Thoracic aorta (tissue), 2 donors: ENCODE data around the gene ADAMTSL2. TPM values are rescaled to one million over a fixed set of nuclear protein-coding genes. Genes with fewer than 3 reads are reported as not detected.

Experiments
- ATAC-seq: fragments of 150-250 bp; one replicate; pipeline ENCODE4 v1.8.0; 2017; ENCODE audit warnings: low read depth; ENCODE audit not compliant: insufficient number of reproducible peaks, low FRiP score
- DNase-seq: peaks from one replicate; pipeline ENCODE4 v3.0.0-alpha.2; 2020; ENCODE audit warnings: low spot score
- H3K27ac ChIP-seq, 2 donors: fragments of 200-600 bp; sonication (generic); 1 replicate in 1 of 2; 2 replicates in 1 of 2; pipeline ENCODE4 v1.5.1; 2016; ENCODE audit warnings: mild to moderate bottlenecking in 2 of 2, moderate library complexity in 2 of 2
- H3K27me3 ChIP-seq: fragments of 200-600 bp; sonication (generic); replicated peaks from 2 replicates; pipeline ENCODE4 v1.6.0; 2016; ENCODE audit warnings: mild to moderate bottlenecking; ENCODE audit not compliant: insufficient read depth
- H3K36me3 ChIP-seq: fragments of 200-600 bp; sonication (generic); one replicate; pipeline ENCODE4 v1.5.1; 2016
- H3K4me1 ChIP-seq, 2 donors: fragments of 200-600 bp; sonication (generic); 1 replicate in 1 of 2; 2 replicates in 1 of 2; pipeline versions ENCODE4 v1.5.1 to v1.6.0; 2016; ENCODE audit warnings: low read depth in 2 of 2, mild to moderate bottlenecking in 1 of 2; ENCODE audit not compliant: control insufficient read depth in 1 of 2
- H3K4me3 ChIP-seq: fragments of 200-600 bp; sonication (generic); 2 replicates; pipeline ENCODE4 v1.5.1; 2016; ENCODE audit warnings: mild to moderate bottlenecking
- H3K9me3 ChIP-seq: fragments of 200-600 bp; sonication (generic); 2 replicates; pipeline ENCODE4 v1.5.1; 2016
- total RNA-seq, 2 donors: library from RNA; depleted of rRNA; stranded (reverse); fragments of >200 nt; gene quantifications; one replicate each; pipeline versions ENCODE4 v1.1.0 to v1.2.3, GENCODE V29; 2016
- TF ChIP-seq, protein P1 (sequence below): fragments of 200-600 bp; sonication (generic); IDR thresholded peaks from one replicate; pipeline ENCODE4 v1.5.1; 2019; ENCODE audit warnings: antibody characterized with exemption

ADAMTSL2 gene
- total RNA-seq, 2 donors from 2014 or later: 2.8 to 5.5 TPM

DNA sequence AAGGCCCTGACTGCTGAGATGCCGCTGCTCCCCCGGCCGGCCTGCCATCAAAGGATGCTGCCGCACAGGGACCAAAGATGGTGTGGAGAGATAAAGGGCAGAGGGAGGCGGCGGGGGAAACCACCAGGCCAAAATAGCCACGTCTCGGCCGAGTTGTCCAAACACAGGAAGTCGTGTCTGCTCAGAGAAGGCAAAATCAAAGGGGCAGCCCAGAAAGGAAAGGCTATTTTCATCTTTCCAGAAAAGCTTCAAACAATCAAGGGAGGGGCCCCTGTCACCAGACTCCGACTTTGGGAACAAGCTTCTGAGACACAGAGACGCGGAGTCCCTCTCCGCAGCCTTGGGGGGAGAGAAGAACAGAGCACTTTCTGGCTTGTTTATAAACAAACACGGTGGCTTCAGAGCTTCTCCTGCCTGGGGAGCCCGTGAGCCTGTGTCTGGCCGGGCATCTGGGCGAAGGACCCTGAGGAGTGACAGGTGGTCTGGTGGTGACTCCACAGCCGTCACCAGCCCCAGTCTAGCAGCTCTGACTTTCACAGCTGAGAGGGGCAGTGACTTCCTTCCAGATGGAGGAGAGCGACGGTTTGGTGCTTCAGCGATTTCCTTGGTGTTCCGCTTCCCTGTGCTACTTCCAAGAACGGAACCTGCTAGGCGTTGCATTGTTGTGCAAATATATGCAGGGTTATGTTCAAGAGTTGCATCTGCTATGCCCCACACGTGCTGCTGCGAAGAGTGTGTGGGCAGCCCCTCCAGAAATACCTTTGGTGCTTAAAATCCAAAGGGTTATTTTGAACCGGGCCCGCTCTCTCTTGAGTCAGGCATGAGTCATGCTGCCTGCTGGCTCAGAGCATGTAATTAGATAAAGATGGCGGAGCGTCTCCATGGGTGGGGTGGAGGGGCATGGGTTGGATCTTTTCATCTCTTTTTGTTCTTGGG is 24.0 kb downstream of the ADAMTSL2 start:
- no peaks in the 10 kb centered on the region for H3K27me3 ChIP-seq
- H3K4me3 ChIP-seq: peak overlapping the region; percentile 35
- H3K4me1 ChIP-seq: peaks cover 10 to 35% of the 10 kb centered on the region in 2 donors
- peak overlapping the region in 1 of 2 donors; percentile 4 for H3K27ac ChIP-seq
- peak; percentile 31 for DNase-seq
- TF ChIP-seq, protein P1, sequence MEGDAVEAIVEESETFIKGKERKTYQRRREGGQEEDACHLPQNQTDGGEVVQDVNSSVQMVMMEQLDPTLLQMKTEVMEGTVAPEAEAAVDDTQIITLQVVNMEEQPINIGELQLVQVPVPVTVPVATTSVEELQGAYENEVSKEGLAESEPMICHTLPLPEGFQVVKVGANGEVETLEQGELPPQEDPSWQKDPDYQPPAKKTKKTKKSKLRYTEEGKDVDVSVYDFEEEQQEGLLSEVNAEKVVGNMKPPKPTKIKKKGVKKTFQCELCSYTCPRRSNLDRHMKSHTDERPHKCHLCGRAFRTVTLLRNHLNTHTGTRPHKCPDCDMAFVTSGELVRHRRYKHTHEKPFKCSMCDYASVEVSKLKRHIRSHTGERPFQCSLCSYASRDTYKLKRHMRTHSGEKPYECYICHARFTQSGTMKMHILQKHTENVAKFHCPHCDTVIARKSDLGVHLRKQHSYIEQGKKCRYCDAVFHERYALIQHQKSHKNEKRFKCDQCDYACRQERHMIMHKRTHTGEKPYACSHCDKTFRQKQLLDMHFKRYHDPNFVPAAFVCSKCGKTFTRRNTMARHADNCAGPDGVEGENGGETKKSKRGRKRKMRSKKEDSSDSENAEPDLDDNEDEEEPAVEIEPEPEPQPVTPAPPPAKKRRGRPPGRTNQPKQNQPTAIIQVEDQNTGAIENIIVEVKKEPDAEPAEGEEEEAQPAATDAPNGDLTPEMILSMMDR: no peak
- no peaks in the 10 kb centered on the region for H3K9me3 ChIP-seq
- no peak for ATAC-seq
- no peaks in the 10 kb centered on the region for H3K36me3 ChIP-seq

DNA sequence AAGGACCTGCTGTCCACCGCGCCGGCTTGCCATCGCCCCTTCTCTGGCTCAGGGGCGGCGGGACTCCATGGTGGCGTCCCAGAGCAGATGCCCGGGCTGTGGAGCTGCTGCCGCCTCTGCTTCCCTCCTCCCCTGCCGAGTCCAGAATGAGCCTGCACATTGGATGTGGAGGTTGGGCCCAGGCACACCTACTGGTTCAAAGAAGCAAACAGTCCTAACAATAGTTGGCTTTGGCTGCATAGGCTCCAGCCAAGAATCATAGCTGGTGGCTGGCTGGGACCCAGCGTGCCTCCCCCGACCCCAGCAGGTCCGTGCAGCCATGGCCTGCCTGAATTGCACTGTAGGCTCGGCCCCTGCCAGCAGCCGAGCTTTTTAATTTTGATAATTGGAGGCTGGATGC is 25.8 kb downstream of the ADAMTSL2 start:
- no peak overlapping the region for H3K27ac ChIP-seq

DNA sequence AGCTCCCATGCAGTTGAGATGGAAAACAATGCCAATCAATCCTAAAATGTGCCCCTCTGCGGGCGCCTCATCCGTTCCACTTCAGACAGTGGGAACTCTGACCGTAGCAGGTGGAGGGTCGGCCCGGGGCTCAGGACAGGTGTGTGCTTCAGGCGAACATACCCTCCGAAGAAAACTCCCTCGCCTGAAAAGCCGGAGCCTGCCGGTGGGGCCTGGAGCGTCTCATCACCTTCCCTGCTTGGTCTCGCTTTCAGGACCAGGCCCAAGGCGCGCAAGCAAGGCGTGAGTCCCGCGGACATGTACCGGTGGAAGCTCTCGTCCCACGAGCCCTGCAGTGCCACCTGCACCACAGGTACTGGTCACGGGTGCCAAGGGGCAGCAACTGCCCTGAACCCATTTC is 26.4 kb downstream of the ADAMTSL2 start:
- H3K4me3 ChIP-seq: no peak overlapping the region
- no peak for DNase-seq
- no peaks in the 10 kb centered on the region for H3K27me3 ChIP-seq
- no peak overlapping the region for H3K27ac ChIP-seq
- H3K36me3 ChIP-seq: no peaks in the 10 kb centered on the region
- ATAC-seq: no peak
- no peaks in the 10 kb centered on the region for H3K9me3 ChIP-seq
- TF ChIP-seq, protein P1: no peak
- peaks cover 10 to 49% of the 10 kb centered on the region in 2 donors for H3K4me1 ChIP-seq

More for the DNA sequence above, 25.8 kb downstream of the ADAMTSL2 start:
- ATAC-seq (no peak), DNase-seq (no peak)
- H3K4me3 ChIP-seq: no peak overlapping the region
- H3K36me3 ChIP-seq: no peaks in the 10 kb centered on the region
- TF ChIP-seq, protein P1: no peak
- no peaks in the 10 kb centered on the region for H3K27me3 ChIP-seq
- peaks cover 10 to 43% of the 10 kb centered on the region in 2 donors for H3K4me1 ChIP-seq
- H3K9me3 ChIP-seq: no peaks in the 10 kb centered on the region

DNA sequence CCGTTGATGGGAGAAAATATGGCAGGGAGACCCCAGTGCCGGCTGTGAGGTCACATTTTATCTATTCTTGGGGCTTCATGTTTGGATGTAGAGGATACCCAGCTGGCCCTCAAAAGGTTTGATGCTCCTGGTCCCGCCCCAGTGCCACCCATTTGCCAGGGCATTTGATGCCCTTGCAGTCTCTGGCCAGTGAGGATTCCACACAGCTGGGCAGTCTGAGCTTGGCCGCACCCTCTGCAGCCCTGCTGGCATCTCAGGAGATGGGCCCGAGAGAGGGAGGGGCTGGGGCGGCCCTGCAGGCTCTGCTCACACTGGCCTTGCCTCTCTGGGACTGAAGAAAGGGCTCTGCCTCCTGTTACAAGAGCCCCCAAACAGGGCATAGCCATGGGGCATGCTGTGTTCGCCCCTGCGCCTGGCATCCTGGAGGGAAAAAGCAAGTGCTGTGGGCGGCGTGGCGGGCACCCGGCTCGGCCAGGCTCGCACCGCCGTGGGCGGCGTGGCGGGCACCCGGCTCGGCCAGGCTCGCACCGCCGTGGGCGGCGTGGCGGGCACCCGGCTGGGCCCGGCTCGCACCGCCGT is 27.6 kb downstream of the ADAMTSL2 start:
- TF ChIP-seq, protein P1: no peak
- Histone ChIP-seq H3K36me3 (no peaks in the 10 kb centered on the region), H3K27ac (no peak overlapping the region), H3K27me3 (no peaks in the 10 kb centered on the region), H3K4me3 (no peak overlapping the region), H3K9me3 (no peaks in the 10 kb centered on the region), H3K4me1 (peaks cover 10 to 52% of the 10 kb centered on the region in 2 donors)
- DNase-seq: no peak
- ATAC-seq: no peak

DNA sequence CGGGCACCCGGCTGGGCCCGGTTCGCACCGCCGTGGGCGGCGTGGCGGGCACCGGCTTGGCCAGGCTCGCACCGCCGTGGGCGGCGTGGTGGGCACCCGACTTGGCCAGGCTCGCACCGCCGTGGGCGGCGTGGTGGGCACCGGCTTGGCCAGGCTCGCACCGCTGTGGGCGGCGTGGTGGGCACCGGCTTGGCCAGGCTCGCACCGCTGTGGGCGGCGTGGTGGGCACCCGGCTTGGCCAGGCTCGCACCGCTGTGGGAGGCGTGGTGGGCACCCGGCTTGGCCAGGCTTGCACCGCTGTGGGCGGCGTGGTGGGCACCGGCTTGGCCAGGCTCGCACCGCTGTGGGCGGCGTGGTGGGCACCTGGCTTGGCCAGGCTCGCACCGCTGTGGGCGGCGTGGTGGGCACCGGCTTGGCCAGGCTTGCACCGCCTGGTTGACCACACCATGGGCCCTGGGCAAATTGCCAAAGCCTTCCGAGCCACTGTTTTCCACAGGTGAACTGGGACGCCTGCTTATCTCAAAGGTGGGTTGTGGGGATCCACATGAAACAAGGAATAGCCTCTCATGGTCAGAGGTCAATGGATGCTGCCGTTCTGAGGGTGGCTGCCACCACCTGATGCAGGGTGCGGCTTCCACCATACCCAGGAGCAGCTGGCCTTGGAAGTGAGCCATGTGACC is 28.2 kb downstream of the ADAMTSL2 start:
- H3K27ac ChIP-seq: no peak overlapping the region
- no peak for ATAC-seq
- DNase-seq: no peak
- H3K27me3 ChIP-seq: no peaks in the 10 kb centered on the region
- TF ChIP-seq, protein P1: no peak
- H3K4me3 ChIP-seq: no peak overlapping the region
- peaks cover 10 to 49% of the 10 kb centered on the region in 2 donors for H3K4me1 ChIP-seq
- H3K9me3 ChIP-seq: no peaks in the 10 kb centered on the region
- no peaks in the 10 kb centered on the region for H3K36me3 ChIP-seq
